GM19351 (cell line): ENCODE measurements around the gene TMCO4.
A peak's percentile ranks its signal among the peaks of the same experiment; 100 is the strongest.

Experiments used
- ATAC-seq: cut with Tn5 transposase; IDR thresholded peaks from one replicate; pipeline ENCODE4 v1.9.1; 2021; ENCODE audit warnings: mild to moderate bottlenecking, moderate library complexity; ENCODE audit not compliant: unreplicated experiment

TMCO4 gene

DNA sequence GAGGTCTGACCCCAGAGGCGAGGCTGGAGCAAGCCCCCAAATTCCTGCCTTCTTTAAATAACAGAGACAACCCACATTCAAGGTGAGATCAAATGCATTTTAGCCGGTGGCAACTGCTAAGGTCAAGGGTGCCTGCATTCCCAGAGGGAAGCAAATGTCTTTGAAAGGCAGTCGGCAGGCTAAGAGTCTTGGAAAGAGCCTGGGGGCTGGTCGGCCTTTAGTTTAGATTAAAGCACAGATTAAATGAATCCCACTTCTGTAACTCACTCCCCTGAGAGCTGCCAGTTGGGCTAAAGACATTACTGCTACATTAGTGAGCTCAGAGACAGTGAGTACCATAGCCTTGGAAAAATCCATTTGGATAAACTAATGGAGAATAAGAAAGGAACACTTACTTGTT lies 75.8 kb downstream of the TMCO4 start:
- ATAC-seq = no peak

DNA sequence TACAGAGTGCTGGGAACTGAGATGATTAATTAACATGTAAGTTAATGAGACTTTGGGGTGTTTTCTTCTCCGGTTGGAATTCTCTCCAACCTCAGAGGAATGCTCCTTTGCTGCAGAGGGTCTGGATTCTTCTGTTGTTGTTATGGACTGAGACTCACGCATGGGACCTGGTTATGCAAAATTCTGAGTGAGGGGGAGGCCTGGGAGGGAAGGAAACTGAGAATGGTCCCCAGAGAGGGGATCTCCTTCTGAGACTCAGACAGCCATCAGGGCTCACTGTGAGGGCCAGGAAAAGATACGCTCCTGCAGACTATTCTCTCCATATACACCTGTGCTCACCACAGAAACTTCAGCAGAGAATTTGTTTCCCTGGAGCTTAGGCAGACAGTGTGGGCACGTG lies 78.7 kb downstream of the TMCO4 start:
- no peak for ATAC-seq

GRCh38 chr1:19720174-19720573 lies 79.5 kb downstream of the TMCO4 start:
- no peak for ATAC-seq

- ATAC-seq = no peak
Observed at GRCh38 chr1:19717467-19717866, 82.2 kb downstream of the TMCO4 start.

GRCh38 chr1:19715334-19716203 lies 84.1 kb downstream of the TMCO4 start:
- peak; percentile 58 for ATAC-seq

DNA sequence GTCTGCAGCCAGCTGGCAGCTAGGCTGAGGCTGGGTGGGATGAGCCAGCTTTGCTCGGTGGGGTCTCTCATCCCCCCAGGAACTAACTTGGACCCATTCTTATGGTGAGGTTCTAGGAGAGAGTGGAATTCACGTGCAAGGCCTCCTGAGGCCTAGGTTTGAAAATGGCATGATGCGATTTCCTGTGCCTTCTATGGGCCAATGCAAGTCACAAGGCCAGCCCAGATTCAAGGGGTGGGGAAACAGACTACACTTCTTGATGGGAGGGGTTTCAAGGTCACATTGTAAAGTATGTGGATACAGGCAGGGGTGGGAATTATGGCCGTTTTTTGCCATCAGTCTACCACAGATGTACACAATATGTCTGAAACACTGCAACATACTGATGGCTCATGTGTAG lies 86.8 kb downstream of the TMCO4 start:
- ATAC-seq = no peak

- ATAC-seq = peak; percentile 44
Observed at GRCh38 chr1:19710825-19711611, 88.7 kb downstream of the TMCO4 start.

GRCh38 chr1:19709260-19709793 lies 90.4 kb downstream of the TMCO4 start:
- ATAC-seq = no peak

DNA sequence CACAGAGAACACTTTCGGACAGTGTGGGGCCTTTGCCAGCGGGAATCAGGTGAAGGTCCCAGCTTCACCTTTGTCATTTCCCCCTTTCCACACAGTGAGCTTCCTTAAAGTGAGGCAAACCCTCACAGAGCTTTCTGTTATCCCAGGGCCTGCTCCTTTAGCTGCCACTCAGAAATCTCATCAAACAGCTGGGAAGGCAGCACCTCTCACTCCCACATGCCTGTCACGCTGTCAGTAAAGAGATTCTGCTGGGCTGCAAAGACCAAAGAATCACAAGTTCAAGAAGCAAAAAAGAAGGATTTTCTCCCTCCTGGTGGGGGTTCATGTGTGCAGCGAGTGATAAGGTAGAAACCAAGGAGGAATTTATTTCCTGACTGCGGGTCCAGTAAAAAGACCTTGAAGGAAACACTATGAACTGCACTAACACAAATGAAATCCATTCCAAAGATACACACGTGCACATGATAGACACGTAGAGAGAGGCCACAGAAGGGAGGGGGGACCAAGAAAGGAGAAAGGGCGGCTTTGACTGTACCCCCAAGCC lies 91.1 kb downstream of the TMCO4 start:
- no peak for ATAC-seq

DNA sequence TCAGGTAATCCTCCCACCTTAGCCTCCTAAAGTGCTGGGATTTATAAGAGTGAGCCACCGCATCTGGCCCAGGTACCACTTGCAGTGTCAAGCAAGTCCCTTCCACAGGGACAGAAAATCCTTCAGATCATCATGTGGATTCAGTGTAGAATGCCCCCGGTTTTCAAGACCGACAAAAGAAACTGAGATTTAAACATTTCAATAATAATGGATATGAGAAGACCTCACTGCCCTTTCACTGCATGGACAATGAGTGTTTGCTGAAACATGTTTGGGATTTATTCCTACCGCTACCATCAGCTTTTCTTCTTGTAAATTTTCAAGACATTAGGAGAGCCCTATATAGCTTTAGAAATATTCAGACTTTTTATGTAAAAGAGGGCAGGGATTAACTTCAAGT lies 93.6 kb downstream of the TMCO4 start:
- ATAC-seq = no peak

DNA sequence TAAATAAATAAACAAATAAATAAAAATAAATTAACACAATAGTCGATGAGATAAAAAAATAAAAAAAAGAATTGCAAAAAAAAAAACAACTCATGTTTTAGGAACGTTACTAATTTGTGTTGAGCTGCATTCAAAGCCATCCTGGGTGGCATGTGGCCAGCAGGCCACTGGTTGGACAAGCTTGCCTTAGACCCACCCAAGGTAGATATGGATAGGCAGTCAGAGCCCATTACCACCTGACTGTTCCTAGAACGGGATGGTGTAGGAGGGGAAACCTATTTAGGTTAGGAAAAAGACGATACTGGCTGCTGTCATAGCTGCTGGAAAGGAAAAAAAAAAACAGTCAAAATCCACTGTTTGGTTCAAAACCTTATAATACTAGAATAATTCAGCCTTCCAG lies 94.3 kb downstream of the TMCO4 start:
- no peak for ATAC-seq

DNA sequence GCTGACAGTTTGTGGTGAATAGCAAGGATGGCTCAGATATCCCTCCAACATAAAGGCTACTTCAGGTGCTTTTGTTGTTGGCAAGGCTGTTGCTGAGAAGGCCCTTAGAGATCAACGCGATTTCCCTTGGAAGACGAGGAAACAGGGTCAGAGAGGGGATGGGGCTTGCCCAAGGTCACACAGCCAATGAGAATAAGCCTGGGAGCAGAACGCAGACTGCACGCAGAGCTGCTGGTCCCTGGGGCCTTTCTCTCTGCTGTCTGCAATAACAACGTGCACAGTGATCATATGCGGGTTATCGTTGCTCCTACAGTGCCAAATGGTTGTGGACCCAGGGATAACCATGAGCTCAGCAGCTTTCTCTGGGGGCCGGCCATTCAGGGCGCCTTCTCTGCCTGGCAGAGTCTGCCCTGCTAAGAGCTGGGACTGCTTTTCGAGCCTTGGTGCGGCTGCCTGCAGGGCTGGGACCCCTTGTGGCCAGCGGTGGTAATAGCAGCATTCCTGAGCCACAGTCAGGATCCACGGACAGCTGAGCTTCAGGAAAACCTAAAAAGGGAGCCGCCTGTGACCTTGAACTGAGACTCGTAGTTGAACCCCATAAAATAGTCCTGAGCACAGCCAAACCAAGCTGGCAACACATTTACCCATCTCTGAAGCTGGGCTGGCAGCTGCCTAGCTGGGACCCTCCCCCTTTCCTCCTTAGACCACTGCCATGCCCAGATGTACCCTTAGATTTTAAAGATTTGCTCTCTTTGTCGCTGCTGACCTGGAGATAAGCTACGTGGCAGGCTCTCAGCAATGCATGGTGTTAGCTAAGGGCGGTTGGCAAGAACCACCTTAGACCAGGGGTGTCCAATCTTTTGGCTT lies 95.2 kb downstream of the TMCO4 start:
- ATAC-seq = peak; percentile 47

GRCh38 chr1:19703280-19703679 lies 96.4 kb downstream of the TMCO4 start:
- no peak for ATAC-seq

DNA sequence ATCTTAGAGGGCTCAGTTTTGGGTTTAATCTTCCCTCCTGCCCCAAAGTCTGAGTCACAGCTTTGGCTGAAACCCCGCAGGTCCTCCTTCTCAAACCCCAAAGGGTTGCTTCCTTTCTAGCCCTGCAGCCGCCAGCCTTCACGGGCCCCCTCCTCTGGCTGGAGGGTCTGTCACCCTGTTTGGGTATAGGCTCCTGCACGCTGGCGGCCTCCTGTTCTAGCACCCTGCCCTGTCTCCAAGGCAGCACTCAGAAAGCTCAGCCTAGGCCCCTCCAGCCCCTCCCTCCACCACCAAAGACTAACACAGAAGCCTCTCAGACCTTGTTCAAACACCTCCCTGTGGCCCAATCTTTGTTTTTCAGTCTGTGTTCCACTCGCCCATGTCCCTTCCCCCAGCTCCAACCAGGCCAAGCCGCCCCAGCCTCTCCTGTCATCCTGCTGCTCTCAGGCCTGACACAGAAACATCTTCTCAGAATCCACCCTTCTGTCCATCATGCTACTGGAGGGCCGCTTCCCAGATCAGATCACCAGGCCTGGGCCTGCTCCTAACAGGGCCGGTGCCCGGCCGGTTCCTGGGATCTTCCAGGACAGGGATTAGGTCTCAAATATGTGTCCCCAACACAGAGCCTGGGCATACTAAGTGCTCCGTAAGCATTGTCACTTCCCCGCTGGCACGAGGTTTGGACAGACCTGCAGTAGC lies 99.5 kb downstream of the TMCO4 start:
- ATAC-seq = no peak

DNA sequence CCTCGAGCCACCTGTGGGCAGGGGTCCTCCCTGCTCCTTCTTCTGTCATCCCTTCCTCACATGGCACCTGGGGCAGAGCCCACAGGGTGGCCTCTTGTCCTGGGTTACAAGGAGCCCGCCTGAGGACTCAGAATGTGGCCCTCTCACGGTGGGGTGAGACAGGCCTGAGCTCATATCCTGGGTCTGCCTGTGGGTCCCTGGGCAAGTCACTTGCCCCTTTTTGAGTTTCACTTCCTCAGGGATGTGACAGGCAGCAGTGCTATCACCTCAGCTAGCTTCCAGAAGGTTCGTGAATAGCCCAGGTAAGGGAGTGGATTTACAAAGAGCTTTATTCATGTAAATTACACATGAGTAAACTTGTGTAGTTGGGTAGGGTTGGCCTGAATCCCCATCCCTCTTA lies 101.5 kb downstream of the TMCO4 start:
- ATAC-seq = no peak

DNA sequence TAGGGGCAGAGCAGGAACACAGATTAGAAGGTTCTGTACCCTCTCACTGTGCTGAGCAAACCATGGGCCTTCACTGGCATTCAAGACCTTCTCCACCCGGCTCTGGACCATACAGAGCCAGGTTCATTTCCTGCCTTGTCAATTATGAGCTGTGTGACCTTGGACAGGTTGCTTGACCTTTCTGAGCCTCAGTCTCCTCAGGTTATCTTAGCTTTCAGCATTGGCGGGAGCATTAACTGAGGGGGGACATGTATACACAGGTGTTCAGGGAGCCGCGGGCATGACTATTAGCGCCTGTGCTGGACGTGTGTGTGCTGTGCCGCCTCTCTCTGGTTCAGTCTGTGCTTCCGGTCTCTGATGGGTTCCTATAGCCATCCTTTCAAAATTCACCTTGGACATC lies 102.9 kb downstream of the TMCO4 start:
- no peak for ATAC-seq

DNA sequence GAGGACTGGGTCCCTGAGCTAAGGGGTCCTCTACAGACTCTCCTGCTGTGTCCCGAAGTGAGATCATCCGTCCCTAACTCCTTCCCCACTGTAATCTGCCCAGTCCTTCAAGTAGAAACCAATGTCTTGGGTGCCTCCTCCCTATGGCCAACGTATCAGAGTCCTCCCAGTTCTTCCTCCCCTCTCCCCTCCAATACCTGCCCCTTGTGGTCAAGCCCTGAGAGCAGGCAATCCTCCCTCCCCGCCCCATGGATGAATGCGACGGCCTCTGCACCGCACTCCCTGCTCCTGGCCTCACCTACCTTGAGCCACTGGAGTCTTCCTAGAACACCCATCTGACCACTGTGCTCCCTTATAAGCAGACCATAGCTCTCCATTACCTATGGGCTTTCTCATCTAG lies 103.9 kb downstream of the TMCO4 start:
- no peak for ATAC-seq

- no peak for ATAC-seq
Observed at GRCh38 chr1:19694298-19694697, 105.4 kb downstream of the TMCO4 start.

DNA sequence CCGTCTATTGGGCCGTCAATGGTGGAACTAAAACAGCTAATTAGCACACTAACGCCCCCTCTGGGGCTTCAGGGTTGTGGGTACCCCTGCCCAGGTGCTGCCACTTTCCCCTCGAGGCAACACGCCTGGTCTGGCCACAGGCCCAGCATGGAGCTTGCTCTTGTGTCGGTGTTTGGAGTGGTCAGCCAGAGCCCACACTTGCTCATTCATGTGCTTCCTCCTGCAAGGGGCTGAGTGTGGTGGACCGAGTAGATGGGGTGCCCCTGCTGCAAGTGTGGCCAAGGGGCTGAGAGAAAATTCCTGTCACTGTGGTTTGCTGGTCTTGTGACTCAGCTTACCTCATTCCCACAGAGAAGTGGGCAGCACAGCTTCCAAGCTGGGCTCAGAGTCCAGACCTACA lies 109.4 kb downstream of the TMCO4 start:
- no peak for ATAC-seq

GRCh38 chr1:19689856-19690255 lies 109.9 kb downstream of the TMCO4 start:
- ATAC-seq = no peak
